Measurements from ENCODE around the gene TAP1. TPM values are rescaled to one million over a fixed set of nuclear protein-coding genes. Genes with fewer than 3 reads are reported as not detected.

The TAP1 gene
- total and polyA plus RNA-seq, 2 of the 4 experiments (the other 2 are of a cell fraction), result 20.1 to 27.6 TPM

- intact Hi-C loops (cut with micrococcal nuclease) (no loop called here), dilution Hi-C loops (cut with HindIII; ENCODE audit: low sequenced_read_pairs, unreplicated experiment) (no loop called here), in situ Hi-C loops (cut with MboI; ENCODE audit: low sequenced_read_pairs) (no loop called here)
- H3K56ac ChIP-seq (ENCODE audit: extremely low read depth, insufficient read depth, low read length), result peak overlapping the region; percentile 94
- H2AK9ac ChIP-seq (replicated peaks; ENCODE audit: low read depth, low read length, poor library complexity), result peak overlapping the region; percentile 94
- H3K79me1 ChIP-seq (ENCODE audit: low read depth in 1 of 2, low read length in 2 of 2), result peaks cover 8 to 39% of the 10 kb centered on the region in 2 experiments
- H3K9ac ChIP-seq (ENCODE audit: low read depth, low read length), result peak overlapping the region; percentile 78
- DNase-seq (no peak), ATAC-seq (ENCODE audit: low read depth) (no peak)
- peak overlapping the region; percentile 69 for H2BK5ac ChIP-seq (ENCODE audit: low read depth, low read length, poor library complexity, severe bottlenecking)
- no peaks in the 10 kb centered on the region for H3K9me3 ChIP-seq (ENCODE audit: control insufficient read depth, insufficient read depth, low read length)
- no peak overlapping the region for H2BK15ac ChIP-seq (ENCODE audit: low read depth, low read length)
- H3K36me3 ChIP-seq (ENCODE audit: control insufficient read depth, insufficient read depth, low read length), result peaks cover 24% of the 10 kb centered on the region
- H3K9me1 ChIP-seq (ENCODE audit: insufficient read depth, low read length), result peaks cover 21% of the 10 kb centered on the region
- H3K23ac ChIP-seq (ENCODE audit: low read depth, low read length), result peak overlapping the region; percentile 98
- peak overlapping the region; percentile 36 to 81; a peak in 3 of 4 replicates for H4K8ac ChIP-seq (ENCODE audit: low read depth in 2 of 2, low read length in 2 of 2)
- 3% methylated on average over 4 of the region's 23 CpGs; no CpG with 5 or more reads in 1 of the 2 experiments for WGBS, 2 experiments (ENCODE audit: extremely low coverage in 2 of 2, insufficient read length in 1 of 2)
- peak overlapping the region; percentile 57 for H3K4me3 ChIP-seq (ENCODE audit: insufficient read depth, low read depth, low read length)
- peak overlapping the region; percentile 57 for H4K91ac ChIP-seq (ENCODE audit: insufficient read depth, low read depth, low read length)
- no peaks in the 10 kb centered on the region for H4K20me1 ChIP-seq (ENCODE audit: insufficient read depth, low read length)
- no peak overlapping the region for H2BK120ac ChIP-seq (ENCODE audit: low read depth, low read length)
- H2BK20ac ChIP-seq (ENCODE audit: low read depth, low read length), result no peak overlapping the region
- peak overlapping the region; percentile 10 for H4K5ac ChIP-seq (ENCODE audit: low read depth, low read length)
- POLR2A ChIA-PET (ENCODE audit: unreplicated experiment), result no interaction called here
- H3K4me1 ChIP-seq (ENCODE audit: control insufficient read depth, insufficient read depth, low read length), result peaks cover 4% of the 10 kb centered on the region
- CTCF ChIA-PET, result interaction anchor here (3.3 to 4.4 kb wide), 2 partner anchors 14 to 16 kb away, joined by 15 to 44 read pairs; partner anchors contain the start of gene TAP2
- H2AFZ ChIP-seq (replicated peaks; ENCODE audit: low read length, poor library complexity), result peak overlapping the region; percentile 99
- H3K27ac ChIP-seq (ENCODE audit: insufficient read depth, low read length), result peak overlapping the region; percentile 64
- H2AK5ac ChIP-seq (ENCODE audit: low read depth, low read length), result peak overlapping the region; percentile 74; the same call in 1 of the 2 replicates
- H3K4me2 ChIP-seq (ENCODE audit: low read depth, low read length), result peak overlapping the region; percentile 94
- H3K14ac ChIP-seq (replicated peaks; ENCODE audit: low read depth, low read length), result peak overlapping the region; percentile 98
- no peaks in the 10 kb centered on the region for H3K27me3 ChIP-seq (ENCODE audit: control insufficient read depth, insufficient read depth, low read length)
- BruUV-seq (replicated peaks), result no TSS peak
- no peak overlapping the region for H3K18ac ChIP-seq (ENCODE audit: low read depth, low read length)
- no peak for TF ChIP-seq POLR2A (IDR thresholded peaks at IDR 0.05; ENCODE audit: low read depth, low read length)
- TF ChIP-seq BHLHE40 (IDR thresholded peaks at IDR 0.05; ENCODE audit: low read depth, low read length), result no peak
- TF ChIP-seq RFX5 (IDR thresholded peaks at IDR 0.05; ENCODE audit: low read depth, low read length), result no peak
- TF ChIP-seq FOS (IDR thresholded peaks at IDR 0.05; ENCODE audit: low read depth, low read length), result no peak
- TF ChIP-seq RCOR1 (IDR thresholded peaks at IDR 0.05; ENCODE audit: insufficient replicate concordance, low read length), result no peak
- no peak for TF ChIP-seq CEBPB (IDR thresholded peaks at IDR 0.05; ENCODE audit: low read depth, low read length)
- peak overlapping the region; percentile 93 for H3K4ac ChIP-seq (ENCODE audit: low read depth, low read length)
These were observed 1.3 kb downstream of the TAP1 start for GRCh38 chr6:32852018-32852843.
